Measurements from ENCODE around the gene TBX6. TPM values are rescaled to one million over a fixed set of nuclear protein-coding genes. Genes with fewer than 3 reads are reported as not detected.
A peak's percentile ranks its signal among the peaks of the same experiment; 100 is the strongest.

Gene TBX6
- total RNA-seq, 4 donors from 2014 or later, result 0.42 to 1.3 (median 0.67) TPM

DNA sequence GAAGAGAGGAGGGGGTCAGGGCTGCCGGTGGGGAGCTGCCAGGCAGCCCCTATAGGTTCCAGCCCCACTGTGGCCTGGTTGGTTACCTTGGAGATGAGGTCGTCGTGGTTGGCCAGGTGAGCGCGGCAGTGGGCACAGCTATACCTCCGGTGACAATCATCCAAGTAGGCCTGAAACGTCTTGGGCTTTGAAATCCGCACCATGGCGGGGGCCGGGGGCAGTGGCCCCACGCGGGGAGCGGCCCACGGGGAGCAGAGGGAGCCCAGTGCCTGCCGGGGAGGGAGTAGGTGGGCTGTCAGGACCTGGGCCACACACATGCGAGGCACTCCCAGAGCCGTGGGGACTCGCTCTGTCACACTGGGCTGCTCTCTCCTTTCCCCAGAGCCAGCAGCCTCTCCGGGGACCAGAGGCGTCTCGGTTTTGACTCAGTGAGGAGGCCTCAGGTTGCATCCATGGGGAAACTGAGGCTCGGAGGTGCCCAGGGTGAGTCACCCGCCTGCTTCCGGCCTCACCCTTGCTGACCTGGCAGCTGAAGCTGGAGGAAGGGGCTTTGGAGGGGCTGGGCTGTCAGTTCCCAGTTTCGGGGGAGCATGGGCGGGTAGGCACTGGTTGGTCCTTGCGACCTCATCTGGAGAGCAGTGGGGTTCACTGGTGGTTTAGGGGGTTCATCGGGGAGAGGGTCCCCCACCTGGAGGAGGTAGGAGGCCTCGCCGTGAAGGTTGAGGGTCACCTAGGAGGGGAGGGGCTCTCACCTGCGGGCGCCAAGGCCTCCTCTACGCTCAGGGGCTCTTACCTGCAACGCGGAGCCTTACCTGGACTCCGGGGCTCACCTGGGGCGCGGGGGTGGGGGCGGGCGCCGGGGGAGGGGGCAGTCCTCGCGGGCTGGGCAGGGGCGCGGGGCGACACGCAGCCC lies 3.7 kb upstream of the TBX6 start:
- H3K4me3 ChIP-seq, result peak overlapping the region; percentile 71 to 93 (median 84)
- TF ChIP-seq EP300 (IDR thresholded peaks at IDR 0.05) (no peak), POLR2AphosphoS5 (IDR thresholded peaks at IDR 0.05) (no peak), POLR2A (IDR thresholded peaks at IDR 0.05; ENCODE audit: low read depth) (no peak)
- TF ChIP-seq, protein P1, sequence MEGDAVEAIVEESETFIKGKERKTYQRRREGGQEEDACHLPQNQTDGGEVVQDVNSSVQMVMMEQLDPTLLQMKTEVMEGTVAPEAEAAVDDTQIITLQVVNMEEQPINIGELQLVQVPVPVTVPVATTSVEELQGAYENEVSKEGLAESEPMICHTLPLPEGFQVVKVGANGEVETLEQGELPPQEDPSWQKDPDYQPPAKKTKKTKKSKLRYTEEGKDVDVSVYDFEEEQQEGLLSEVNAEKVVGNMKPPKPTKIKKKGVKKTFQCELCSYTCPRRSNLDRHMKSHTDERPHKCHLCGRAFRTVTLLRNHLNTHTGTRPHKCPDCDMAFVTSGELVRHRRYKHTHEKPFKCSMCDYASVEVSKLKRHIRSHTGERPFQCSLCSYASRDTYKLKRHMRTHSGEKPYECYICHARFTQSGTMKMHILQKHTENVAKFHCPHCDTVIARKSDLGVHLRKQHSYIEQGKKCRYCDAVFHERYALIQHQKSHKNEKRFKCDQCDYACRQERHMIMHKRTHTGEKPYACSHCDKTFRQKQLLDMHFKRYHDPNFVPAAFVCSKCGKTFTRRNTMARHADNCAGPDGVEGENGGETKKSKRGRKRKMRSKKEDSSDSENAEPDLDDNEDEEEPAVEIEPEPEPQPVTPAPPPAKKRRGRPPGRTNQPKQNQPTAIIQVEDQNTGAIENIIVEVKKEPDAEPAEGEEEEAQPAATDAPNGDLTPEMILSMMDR (IDR thresholded peaks at IDR 0.05), result no peak
- no peak for DNase-seq (ENCODE audit: extremely low spot score)
- peak overlapping the region; percentile 87 to 97 (median 94) for H3K27ac ChIP-seq (replicated peaks in 1 of 4)
- H3K27me3 ChIP-seq, result no peaks in the 10 kb centered on the region
- 20% methylated on average over 13 of the region's 47 CpGs for WGBS
- intact Hi-C loops (cut with DNase I), result loop anchor here (10.0 kb wide), 1 partner anchor 309 kb away; the partner anchor contains the start of gene ZNF771
- peaks cover 0 to 14% (median 11%) of the 10 kb centered on the region in 4 donors for H3K9me3 ChIP-seq
- peaks cover 40 to 57% (median 55%) of the 10 kb centered on the region in 4 donors for H3K4me1 ChIP-seq
- H3K36me3 ChIP-seq, result peaks cover 0 to 22% (median 19%) of the 10 kb centered on the region in 4 donors

- peaks cover 0 to 14% (median 11%) of the 10 kb centered on the region in 4 donors for H3K9me3 ChIP-seq
- peak overlapping the region; percentile 71 to 93 (median 84) for H3K4me3 ChIP-seq
- peaks cover 40 to 63% (median 57%) of the 10 kb centered on the region in 4 donors for H3K4me1 ChIP-seq
- 83% methylated on average over 11 of the region's 11 CpGs for WGBS
- H3K27ac ChIP-seq (replicated peaks in 1 of 4), result peak overlapping the region; percentile 87 to 97 (median 94)
- H3K36me3 ChIP-seq, result peaks cover 0 to 22% (median 19%) of the 10 kb centered on the region in 4 donors
- intact Hi-C loops (cut with DNase I), result loop anchor here (10.0 kb wide), 1 partner anchor 310 kb away; the partner anchor contains the start of gene ZNF771
- no peaks in the 10 kb centered on the region for H3K27me3 ChIP-seq
- DNase-seq (ENCODE audit: extremely low spot score), result no peak
- no peak for TF ChIP-seq POLR2A (IDR thresholded peaks at IDR 0.05; ENCODE audit: low read depth)
- TF ChIP-seq, protein P1 (IDR thresholded peaks at IDR 0.05), result no peak
These were observed 2.9 kb upstream of the TBX6 start for GRCh38 chr16:30094541-30095165.

- H3K4me1 ChIP-seq, result peaks cover 40 to 63% (median 57%) of the 10 kb centered on the region in 4 donors
- DNase-seq (ENCODE audit: extremely low spot score), result peak; percentile 97
- no peaks in the 10 kb centered on the region for H3K27me3 ChIP-seq
- H3K9me3 ChIP-seq, result peaks cover 0 to 8% (median 6%) of the 10 kb centered on the region in 4 donors
- intact Hi-C loops (cut with DNase I), result loop anchor here (10.0 kb wide), 1 partner anchor 312 kb away; the partner anchor contains the start of gene ZNF771
- WGBS, result 3% methylated on average over 21 of the region's 22 CpGs
- no peak for TF ChIP-seq EP300 (IDR thresholded peaks at IDR 0.05)
- TF ChIP-seq POLR2AphosphoS5 (IDR thresholded peaks at IDR 0.05), result peak; percentile 61 to 78
- TF ChIP-seq POLR2A (IDR thresholded peaks at IDR 0.05; ENCODE audit: low read depth), result no peak
- TF ChIP-seq, protein P1 (IDR thresholded peaks at IDR 0.05), result peak; percentile 51 to 70 (median 66)
- peak overlapping the region; percentile 56 to 62 (median 60) for H3K4me3 ChIP-seq
- H3K36me3 ChIP-seq, result peaks cover 0 to 22% (median 19%) of the 10 kb centered on the region in 4 donors
- H3K27ac ChIP-seq (replicated peaks in 1 of 4), result peak overlapping the region; percentile 80 to 97 (median 94)
These were observed 768 bp upstream of the TBX6 start for GRCh38 chr16:30092373-30093010.

DNA sequence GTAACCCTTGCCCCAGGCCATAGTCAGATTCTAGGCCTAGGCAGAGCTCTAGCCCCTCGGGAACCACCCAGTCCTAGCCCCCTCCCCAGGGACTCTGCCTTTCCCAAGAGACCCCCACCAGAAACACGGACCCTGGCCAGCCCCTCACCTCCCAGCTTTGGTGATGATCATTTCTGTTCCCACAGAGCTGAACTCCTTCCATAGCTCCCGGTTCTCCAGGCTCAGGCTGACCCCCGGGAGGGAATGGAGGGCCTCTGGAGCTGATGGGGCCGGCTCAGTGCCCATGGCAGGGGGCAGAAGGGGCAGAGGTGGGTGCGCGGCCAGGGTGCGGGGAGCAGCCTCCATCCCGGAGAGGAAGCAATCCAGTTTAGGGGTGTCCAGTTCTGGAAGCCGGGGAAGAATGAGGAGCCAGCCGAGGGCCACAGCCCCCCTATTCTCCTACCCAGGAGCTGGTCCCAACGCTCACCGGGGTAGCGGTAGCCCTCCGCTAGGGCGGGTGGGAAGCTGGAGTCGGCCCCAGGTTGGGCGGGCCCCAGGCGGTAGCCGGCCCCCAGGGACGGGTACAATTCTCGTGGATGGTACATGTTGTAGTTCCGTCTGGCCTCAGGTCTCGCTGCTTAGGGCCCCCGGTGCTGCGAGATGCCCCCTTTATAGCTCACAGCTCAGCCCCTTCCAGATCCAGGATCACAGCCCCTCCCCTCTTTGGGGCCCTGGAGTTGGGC lies 953 bp downstream of the TBX6 start:
- WGBS, result 50% methylated on average over 13 of the region's 26 CpGs
- Histone ChIP-seq H3K4me1 (peaks cover 36 to 57% (median 53%) of the 10 kb centered on the region in 4 donors), H3K36me3 (peaks cover 0 to 22% (median 20%) of the 10 kb centered on the region in 4 donors), H3K9me3 (no peaks in the 10 kb centered on the region), H3K27me3 (no peaks in the 10 kb centered on the region), H3K27ac (replicated peaks in 1 of 4) (peak overlapping the region; percentile 80 to 97 (median 94)), H3K4me3 (peak overlapping the region; percentile 56 to 62 (median 60))
- intact Hi-C loops (cut with DNase I), result loop anchor here (10.0 kb wide), 1 partner anchor 314 kb away; the partner anchor contains the start of gene ZNF771
- TF ChIP-seq POLR2AphosphoS5 (IDR thresholded peaks at IDR 0.05) (no peak), POLR2A (IDR thresholded peaks at IDR 0.05; ENCODE audit: low read depth) (no peak), EP300 (IDR thresholded peaks at IDR 0.05) (no peak)
- TF ChIP-seq, protein P1 (IDR thresholded peaks at IDR 0.05), result no peak
- DNase-seq (ENCODE audit: extremely low spot score), result no peak

Measured in esophagus muscularis mucosa (tissue), 4 donors.